Cardiac muscle cell (in vitro differentiated cells and primary cell): ENCODE measurements around the gene USP33. TPM values are rescaled to one million over a fixed set of nuclear protein-coding genes. Genes with fewer than 3 reads are reported as not detected.

Experiments used
- DNase-seq, 2 donors: peaks; one replicate each; pipeline versions ENCODE4 v3.0.0 to v3.0.0-alpha.2; 2010 to 2017; ENCODE audit warnings: low read depth in 1 of 2, low spot score in 1 of 2
- H3K27ac ChIP-seq: fragments of 200-600 bp; sonication (generic); 2 replicates; pipeline ENCODE4 v1.5.1; 2016
- H3K27me3 ChIP-seq: fragments of 200-600 bp; sonication (generic); 2 replicates; pipeline ENCODE4 v1.6.0; 2016; ENCODE audit warnings: control low read depth
- H3K36me3 ChIP-seq: fragments of 200-600 bp; sonication (generic); 2 replicates; pipeline ENCODE4 v1.5.1; 2016; ENCODE audit warnings: control low read depth
- H3K4me1 ChIP-seq: fragments of 200-600 bp; sonication (generic); 2 replicates; pipeline ENCODE4 v1.8.1; 2017; ENCODE audit warnings: low read depth, mild to moderate bottlenecking, mixed run types
- H3K4me3 ChIP-seq: fragments of 200-600 bp; sonication (generic); 2 replicates; pipeline ENCODE4 v1.5.1; 2016; ENCODE audit warnings: mild to moderate bottlenecking
- H3K9me3 ChIP-seq: fragments of 200-600 bp; sonication (generic); 2 replicates; pipeline ENCODE4 v1.5.1; 2017; ENCODE audit warnings: low read depth, mild to moderate bottlenecking, control low read depth
- CTCF ChIP-seq: IDR thresholded peaks from 2 replicates; pipeline ENCODE4 v1.5.1; 2012; ENCODE audit warnings: low read depth, mild to moderate bottlenecking, low read length
- polyA plus RNA-seq: library from polyadenylated mRNA; unstranded; fragments of >200 nt; fragmentation: Nextera tagmentation; extraction: Ambion mirVana; gene quantifications from 2 replicates; pipeline ENCODE4 v1.2.1, GENCODE V29; 2016
- total RNA-seq: library from RNA; depleted of rRNA; stranded (reverse); fragments of >200 nt; gene quantifications from 2 replicates; pipeline ENCODE4 v1.2.3, GENCODE V29; 2016

Gene USP33
- total and polyA plus RNA-seq, 2 experiments from 2014 or later = 43.8 to 48.4 TPM

GRCh38 chr1:77673716-77674355 lies 85.8 kb downstream of the USP33 start:
- H3K36me3 ChIP-seq = no peaks in the 10 kb centered on the region
- H3K27me3 ChIP-seq = no peaks in the 10 kb centered on the region
- H3K27ac ChIP-seq = no peak overlapping the region
- H3K4me3 ChIP-seq = no peak overlapping the region
- peaks cover 4% of the 10 kb centered on the region for H3K4me1 ChIP-seq
- no peaks in the 10 kb centered on the region for H3K9me3 ChIP-seq
- DNase-seq = no peak
- no peak for TF ChIP-seq CTCF

- DNase-seq = no peak
- H3K27ac ChIP-seq = no peak overlapping the region
- no peaks in the 10 kb centered on the region for H3K9me3 ChIP-seq
- H3K36me3 ChIP-seq = no peaks in the 10 kb centered on the region
- no peaks in the 10 kb centered on the region for H3K27me3 ChIP-seq
- H3K4me3 ChIP-seq = no peak overlapping the region
- TF ChIP-seq CTCF = no peak
- H3K4me1 ChIP-seq = peaks cover 7% of the 10 kb centered on the region
Measured at GRCh38 chr1:77673030-77673429, 86.6 kb downstream of the USP33 start.

- no peaks in the 10 kb centered on the region for H3K9me3 ChIP-seq
- H3K4me3 ChIP-seq = no peak overlapping the region
- no peak for DNase-seq
- TF ChIP-seq CTCF = no peak
- H3K27ac ChIP-seq = no peak overlapping the region
- H3K4me1 ChIP-seq = peaks cover 7% of the 10 kb centered on the region
- H3K36me3 ChIP-seq = no peaks in the 10 kb centered on the region
- no peaks in the 10 kb centered on the region for H3K27me3 ChIP-seq
Measured at GRCh38 chr1:77672374-77672773, 87.3 kb downstream of the USP33 start.

GRCh38 chr1:77671836-77672235 lies 87.8 kb downstream of the USP33 start:
- peaks cover 7% of the 10 kb centered on the region for H3K4me1 ChIP-seq
- H3K36me3 ChIP-seq = no peaks in the 10 kb centered on the region
- peak in 1 of 2 donors; percentile 16 for DNase-seq
- no peak for TF ChIP-seq CTCF
- H3K9me3 ChIP-seq = no peaks in the 10 kb centered on the region
- no peak overlapping the region for H3K27ac ChIP-seq
- H3K27me3 ChIP-seq = no peaks in the 10 kb centered on the region
- H3K4me3 ChIP-seq = no peak overlapping the region

- Histone ChIP-seq H3K27ac (no peak overlapping the region), H3K36me3 (no peaks in the 10 kb centered on the region), H3K9me3 (no peaks in the 10 kb centered on the region), H3K27me3 (no peaks in the 10 kb centered on the region), H3K4me1 (peaks cover 7% of the 10 kb centered on the region), H3K4me3 (no peak overlapping the region)
- DNase-seq = no peak
- no peak for TF ChIP-seq CTCF
Measured at GRCh38 chr1:77670330-77670729, 89.3 kb downstream of the USP33 start.
